Measurements from ENCODE around the gene TRMT1.
"Not testable (repeated sequence)": the region's sequence is repeated elsewhere in the genome, so short reads cannot be mapped to it uniquely, and the experiment has no call there.

The TRMT1 gene

GRCh38 chr19:13116282-13117175 lies at the start of gene TRMT1:
Gene TRMT1, minus strand, starts transcription at chr19:13116740. Its CDS starts 341 bp downstream, at chr19:13116399.
- FAIRE-seq = no peak

GRCh38 chr19:13166151-13166550 lies 49.6 kb upstream of the TRMT1 start:
- not testable (repeated sequence) for FAIRE-seq

- FAIRE-seq = no peak
Measured at GRCh38 chr19:13165162-13165997, 48.8 kb upstream of the TRMT1 start.

- FAIRE-seq = no peak
Measured at GRCh38 chr19:13164343-13165161, 48.0 kb upstream of the TRMT1 start.

GRCh38 chr19:13163609-13164342 lies 47.2 kb upstream of the TRMT1 start:
- no peak for FAIRE-seq

- no peak for FAIRE-seq
Measured at GRCh38 chr19:13162724-13163608, 46.4 kb upstream of the TRMT1 start.

- FAIRE-seq = no peak
Measured at GRCh38 chr19:13160557-13160956, 44.0 kb upstream of the TRMT1 start.

GRCh38 chr19:13159713-13160112 lies 43.2 kb upstream of the TRMT1 start:
- no peak for FAIRE-seq

GRCh38 chr19:13155472-13156359 lies 39.2 kb upstream of the TRMT1 start:
- no peak for FAIRE-seq

GRCh38 chr19:13154911-13155471 lies 38.5 kb upstream of the TRMT1 start:
- no peak for FAIRE-seq

- FAIRE-seq = no peak
Measured at GRCh38 chr19:13154241-13154778, 37.8 kb upstream of the TRMT1 start.

GRCh38 chr19:13153569-13154240 lies 37.2 kb upstream of the TRMT1 start:
- FAIRE-seq = no peak

- FAIRE-seq = no peak
Measured at GRCh38 chr19:13152974-13153568, 36.5 kb upstream of the TRMT1 start.

- FAIRE-seq = peak; percentile 47
Measured at GRCh38 chr19:13152356-13152973, 35.9 kb upstream of the TRMT1 start.

GRCh38 chr19:13151605-13152355 lies 35.2 kb upstream of the TRMT1 start:
- peak; percentile 9 for FAIRE-seq

GRCh38 chr19:13150931-13151604 lies 34.5 kb upstream of the TRMT1 start:
- no peak for FAIRE-seq

Data from TTC549 (cell line).